ENCODE measurements around the gene SLC25A23. TPM values are rescaled to one million over a fixed set of nuclear protein-coding genes. Genes with fewer than 3 reads are reported as not detected.

Gene SLC25A23
- total RNA-seq, 1 experiment from 2014 or later = 60.6 TPM

- in situ Hi-C loops (cut with HindIII; ENCODE audit: low sequenced_read_pairs) = no loop called here
Observed at GRCh38 chr19:6483235-6483634, 23.6 kb upstream of the SLC25A23 start.

DNA sequence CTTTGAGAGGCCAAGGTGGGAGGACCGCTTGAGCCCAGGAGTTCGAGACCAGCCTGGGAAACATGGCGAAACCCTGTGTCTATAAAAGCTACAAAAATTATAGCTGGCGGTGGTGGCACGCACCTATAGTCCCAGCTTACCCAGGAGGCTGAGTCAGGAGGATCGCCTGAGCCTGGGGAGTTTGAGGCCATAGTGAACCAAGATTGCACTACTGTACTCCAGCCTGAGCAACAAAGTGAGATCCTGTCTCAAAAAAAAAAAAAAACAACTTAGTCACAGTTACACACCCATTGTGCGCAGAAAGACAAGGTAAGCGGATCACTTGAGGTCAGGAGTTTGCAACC is 22.7 kb upstream of the SLC25A23 start:
- no peak for DNase-seq (ENCODE audit: low spot score)
- in situ Hi-C loops (cut with HindIII; ENCODE audit: low sequenced_read_pairs) = no loop called here

More at GRCh38 chr19:6483235-6483634, 23.6 kb upstream of the SLC25A23 start:
- DNase-seq (ENCODE audit: low spot score) = no peak

- DNase-seq (ENCODE audit: low spot score) = no peak
- in situ Hi-C loops (cut with HindIII; ENCODE audit: low sequenced_read_pairs) = no loop called here
Observed at GRCh38 chr19:6481541-6482342, 22.1 kb upstream of the SLC25A23 start, which contains the start of gene DENND1C. Gene DENND1C (minus strand): TSS chr19:6481787. CDS start chr19:6481695, 92 bp downstream.

- DNase-seq (ENCODE audit: low spot score) = no peak
- in situ Hi-C loops (cut with HindIII; ENCODE audit: low sequenced_read_pairs) = no loop called here
Observed at GRCh38 chr19:6480848-6481415, 21.3 kb upstream of the SLC25A23 start.

- DNase-seq (ENCODE audit: low spot score) = no peak
- in situ Hi-C loops (cut with HindIII; ENCODE audit: low sequenced_read_pairs) = no loop called here
Observed at GRCh38 chr19:6479836-6480398, 20.3 kb upstream of the SLC25A23 start.

DNA sequence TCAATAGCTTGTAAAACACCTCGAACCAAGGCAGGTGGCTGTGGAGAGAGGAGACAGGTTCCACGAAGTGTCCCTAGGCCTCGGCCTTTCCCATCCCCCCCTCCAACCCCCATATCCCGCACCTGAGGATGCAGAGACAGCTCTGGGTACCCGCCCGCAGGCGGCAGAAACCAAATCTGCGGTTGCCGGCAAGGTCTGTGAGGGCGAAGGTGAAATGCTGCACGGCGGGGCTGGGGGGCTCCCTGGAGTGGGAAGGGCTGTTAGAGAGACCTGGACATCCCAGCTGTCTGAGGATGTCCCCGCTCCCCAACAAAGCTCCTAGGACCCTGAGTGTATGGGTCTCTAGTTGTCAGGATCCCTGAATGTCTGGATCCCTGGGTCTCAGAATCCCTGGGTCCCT is 19.2 kb upstream of the SLC25A23 start:
- in situ Hi-C loops (cut with HindIII; ENCODE audit: low sequenced_read_pairs) = no loop called here
- DNase-seq (ENCODE audit: low spot score) = no peak

DNA sequence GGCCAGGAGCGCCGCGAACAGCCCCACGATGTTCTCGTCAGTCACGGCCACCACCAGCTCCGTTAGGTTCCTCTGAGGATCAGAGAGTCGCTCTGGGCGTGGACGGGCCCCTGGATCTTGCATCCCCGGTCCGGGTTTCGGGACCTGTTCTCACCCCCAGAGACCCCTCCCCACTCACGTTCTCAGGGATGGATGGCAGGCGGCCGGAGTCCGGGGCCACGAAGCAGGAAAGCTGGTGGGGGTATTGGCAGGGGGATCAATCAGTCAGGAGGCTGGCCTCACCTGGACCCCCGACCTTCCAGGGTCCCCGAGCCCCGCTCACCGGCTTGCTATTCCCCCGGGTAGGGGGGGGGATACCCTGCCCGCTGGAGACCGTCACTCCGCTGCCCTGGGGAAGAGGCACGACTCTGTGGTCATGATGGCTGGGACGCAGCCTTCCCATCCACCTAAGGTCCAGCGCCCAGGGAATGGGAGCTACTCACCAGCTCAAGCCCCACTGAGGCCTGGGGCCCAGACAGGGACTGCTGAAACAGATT is 17.4 kb upstream of the SLC25A23 start:
- no peak for DNase-seq (ENCODE audit: low spot score)
- in situ Hi-C loops (cut with HindIII; ENCODE audit: low sequenced_read_pairs) = no loop called here

DNA sequence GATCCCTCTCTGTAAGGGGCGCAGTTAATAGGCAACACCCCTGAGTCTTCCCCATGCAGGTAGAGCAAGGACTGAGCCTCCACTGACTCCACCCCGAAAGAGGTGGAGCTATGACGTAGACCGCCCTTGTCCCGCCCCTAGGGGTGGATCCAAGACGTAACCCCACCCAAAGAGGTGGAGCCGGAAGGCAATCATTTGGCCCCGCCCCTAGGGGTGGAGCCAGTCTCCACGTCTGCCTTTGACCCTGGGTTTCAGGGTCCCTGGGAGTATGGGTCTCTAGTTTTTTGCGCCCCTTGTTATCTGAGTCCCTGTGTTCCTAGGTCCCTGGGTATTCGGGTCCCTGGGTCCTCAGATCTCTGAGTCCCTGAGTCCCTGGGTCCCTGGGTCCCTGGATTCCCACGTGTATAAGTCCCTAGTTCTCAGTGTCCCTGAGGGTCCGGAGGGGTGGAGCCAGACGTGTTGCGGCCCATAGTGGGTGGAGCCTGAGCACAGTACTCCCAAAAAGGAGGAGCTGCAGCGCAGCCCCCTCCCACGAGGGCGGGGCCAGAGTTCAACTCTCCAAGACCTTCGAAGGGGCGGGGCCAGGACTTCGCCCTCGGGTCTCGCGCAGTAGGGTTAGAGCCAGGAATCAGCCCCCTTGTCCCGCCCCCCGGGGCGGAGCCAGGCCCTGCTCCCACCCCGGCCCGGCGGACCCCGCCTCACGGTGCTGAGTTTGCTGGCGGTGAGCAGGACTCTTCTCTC is 16.7 kb upstream of the SLC25A23 start:
- in situ Hi-C loops (cut with HindIII; ENCODE audit: low sequenced_read_pairs) = no loop called here
- DNase-seq (ENCODE audit: low spot score) = peak; percentile 63

GRCh38 chr19:6475321-6476108 is 15.9 kb upstream of the SLC25A23 start:
- no peak for DNase-seq (ENCODE audit: low spot score)
- in situ Hi-C loops (cut with HindIII; ENCODE audit: low sequenced_read_pairs) = no loop called here

DNA sequence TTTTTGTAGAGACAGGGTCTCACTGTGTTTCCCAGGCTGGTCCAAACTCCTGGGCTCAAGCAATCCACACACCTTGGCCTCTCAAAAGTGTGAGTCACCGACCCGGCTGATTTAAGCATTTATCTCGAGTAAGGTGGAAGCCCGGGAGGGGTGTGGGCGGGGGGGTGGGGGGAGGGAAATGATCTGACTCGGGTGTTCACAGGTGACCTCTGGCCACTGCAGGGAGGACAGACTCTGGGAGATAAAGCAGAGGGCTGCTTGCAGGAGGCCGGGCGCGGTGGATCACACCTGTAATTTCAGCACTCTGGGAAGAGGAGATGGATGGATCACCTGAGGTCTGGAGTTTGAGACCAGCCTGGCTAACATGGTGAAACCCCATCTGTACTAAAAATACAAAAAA is 14.1 kb upstream of the SLC25A23 start:
- no peak for DNase-seq (ENCODE audit: low spot score)
- in situ Hi-C loops (cut with HindIII; ENCODE audit: low sequenced_read_pairs) = no loop called here

DNA sequence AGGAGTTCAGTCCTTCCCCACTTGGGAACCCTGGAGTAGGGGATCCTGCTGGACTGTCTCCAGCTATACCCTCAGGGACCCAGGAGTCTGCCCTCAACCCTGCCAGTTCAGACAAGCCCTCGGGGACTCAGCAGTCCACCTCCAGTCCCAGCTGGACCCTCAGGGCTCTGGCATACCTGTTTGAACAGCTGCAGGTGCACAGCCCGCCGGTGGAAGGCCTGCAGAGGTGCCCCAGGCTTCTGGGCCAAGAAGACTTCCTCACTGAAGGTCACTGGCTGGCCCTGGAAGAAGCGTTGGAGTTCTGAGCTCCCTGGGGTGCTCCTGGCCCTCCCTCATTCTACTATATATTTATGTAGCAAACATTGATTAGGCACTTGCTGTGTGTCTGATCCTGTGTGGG is 13.1 kb upstream of the SLC25A23 start:
- DNase-seq (ENCODE audit: low spot score) = no peak
- in situ Hi-C loops (cut with HindIII; ENCODE audit: low sequenced_read_pairs) = no loop called here

DNA sequence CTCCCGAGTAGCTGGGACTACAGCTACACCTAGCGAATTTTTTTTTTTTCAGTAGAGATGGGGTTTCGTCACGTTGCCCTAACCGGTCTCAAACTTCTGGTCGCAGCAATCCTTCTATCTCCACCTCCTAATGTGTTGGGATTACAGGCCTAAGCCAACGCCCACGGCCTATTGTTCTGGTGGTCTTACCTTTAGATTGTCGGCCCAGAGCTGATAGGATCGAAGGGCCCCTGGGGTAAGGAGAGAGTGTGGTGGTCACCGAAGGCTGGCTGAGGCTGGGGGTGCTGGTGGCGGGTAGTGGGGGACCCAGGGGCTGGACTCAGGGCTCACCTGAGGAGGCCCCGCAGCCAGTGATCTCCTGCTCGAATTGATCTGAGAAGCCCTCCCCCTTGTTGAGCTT is 11.5 kb upstream of the SLC25A23 start:
- DNase-seq (ENCODE audit: low spot score) = no peak
- in situ Hi-C loops (cut with HindIII; ENCODE audit: low sequenced_read_pairs) = no loop called here

GRCh38 chr19:6470173-6470572 is 10.6 kb upstream of the SLC25A23 start:
- in situ Hi-C loops (cut with HindIII; ENCODE audit: low sequenced_read_pairs) = no loop called here
- no peak for DNase-seq (ENCODE audit: low spot score)

GRCh38 chr19:6467384-6467783 is 7.8 kb upstream of the SLC25A23 start:
- DNase-seq (ENCODE audit: low spot score) = no peak
- in situ Hi-C loops (cut with HindIII; ENCODE audit: low sequenced_read_pairs) = no loop called here

GRCh38 chr19:6466526-6467248 is 7.1 kb upstream of the SLC25A23 start:
- in situ Hi-C loops (cut with HindIII; ENCODE audit: low sequenced_read_pairs) = no loop called here
- no peak for DNase-seq (ENCODE audit: low spot score)

GRCh38 chr19:6465663-6466062 is 6.1 kb upstream of the SLC25A23 start:
- in situ Hi-C loops (cut with HindIII; ENCODE audit: low sequenced_read_pairs) = no loop called here
- no peak for DNase-seq (ENCODE audit: low spot score)

DNA sequence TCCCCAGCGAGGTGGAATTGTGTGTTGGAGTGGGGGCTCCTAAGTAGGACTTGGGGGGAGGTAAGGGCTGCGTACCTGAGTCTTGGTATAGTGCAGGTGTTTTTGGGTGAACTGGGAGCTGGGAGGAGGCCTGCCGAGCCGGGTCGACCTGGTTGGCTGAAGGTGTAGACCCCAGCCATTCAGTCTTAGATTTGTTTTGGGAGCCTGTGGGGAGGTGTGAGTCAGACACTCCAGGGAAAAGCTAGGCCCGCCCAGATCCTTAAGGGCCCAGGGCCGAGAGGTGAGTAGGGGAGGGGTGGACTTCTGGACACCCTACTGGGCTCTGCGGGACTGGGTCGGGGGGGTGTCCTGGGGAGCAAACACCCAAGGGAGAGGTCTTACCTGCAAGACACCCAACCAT is 5.4 kb upstream of the SLC25A23 start:
- in situ Hi-C loops (cut with HindIII; ENCODE audit: low sequenced_read_pairs) = no loop called here
- DNase-seq (ENCODE audit: low spot score) = no peak

- in situ Hi-C loops (cut with HindIII; ENCODE audit: low sequenced_read_pairs) = no loop called here
- DNase-seq (ENCODE audit: low spot score) = no peak
Observed at GRCh38 chr19:6464070-6464873, 4.7 kb upstream of the SLC25A23 start, which contains the start of gene CRB3. Gene CRB3 (plus strand): TSS chr19:6464271. CDS start chr19:6464702, 431 bp downstream.
